ENCODE results near the gene TRIM32. TPM values are rescaled to one million over a fixed set of nuclear protein-coding genes. Genes with fewer than 3 reads are reported as not detected.

The TRIM32 gene
- polyA plus RNA-seq, 1 donor (not counting 4 experiments of a cell fraction or from before 2014, with no cell fraction given): 21.3 TPM

DNA sequence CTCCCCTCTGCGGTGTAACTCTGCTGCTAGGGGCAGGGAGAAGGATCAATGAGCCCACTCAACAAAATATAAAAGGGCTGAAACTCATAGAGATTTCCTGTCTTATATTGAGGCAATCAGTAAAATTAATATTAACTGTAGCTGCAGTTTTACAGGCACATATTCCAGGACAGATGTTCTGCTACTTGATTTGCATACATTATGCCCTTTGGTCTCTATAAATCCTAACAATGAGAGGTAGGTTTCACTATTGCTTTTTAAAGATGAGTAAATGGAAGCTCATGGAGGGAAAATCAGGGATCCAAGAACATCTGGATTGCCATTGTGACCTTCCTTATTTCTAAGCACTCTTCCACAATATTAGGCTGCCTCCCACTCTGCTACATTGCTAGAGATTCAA lies 23.5 kb upstream of the TRIM32 start:
- DNase-seq (ENCODE audit: low read depth, low spot score) (no peak), FAIRE-seq (no peak)
- H3K4me1 ChIP-seq (ENCODE audit: control insufficient read depth, extremely low read depth, insufficient read depth, low read length): peaks cover 15% of the 10 kb centered on the region
- no peaks in the 10 kb centered on the region for H3K79me2 ChIP-seq (ENCODE audit: control insufficient read depth, insufficient read depth, low read length)
- no peaks in the 10 kb centered on the region for H3K9me3 ChIP-seq (ENCODE audit: control insufficient read depth, low read depth, low read length)
- no peak overlapping the region for H3K27ac ChIP-seq (ENCODE audit: control insufficient read depth, insufficient read depth, low read length)
- dilution Hi-C loops (cut with MboI; ENCODE audit: extremely low pct_ligation_motif_present, low sequenced_read_pairs): no loop called here
- no peak overlapping the region for H3K9ac ChIP-seq (ENCODE audit: control insufficient read depth, extremely low read depth, insufficient read depth, low read length)
- H4K20me1 ChIP-seq (ENCODE audit: control insufficient read depth, extremely low read depth, insufficient read depth, low read length): no peaks in the 10 kb centered on the region
- H3K9me1 ChIP-seq (ENCODE audit: control insufficient read depth, extremely low read depth, insufficient read depth, low read length): no peaks in the 10 kb centered on the region
- H2AFZ ChIP-seq (ENCODE audit: control insufficient read depth, low read length): no peak overlapping the region
- no peak overlapping the region for H3K4me2 ChIP-seq (ENCODE audit: control insufficient read depth, extremely low read depth, insufficient read depth, low read depth, low read length)
- TF ChIP-seq EZH2 (IDR thresholded peaks at IDR 0.05; ENCODE audit: low read length) (no peak), CTCF (optimal IDR thresholded peaks at IDR 0.05 in 1 of 3, IDR thresholded peaks at IDR 0.05 in 1 of 3, conservative IDR thresholded peaks at IDR 0.05 in 1 of 3; ENCODE audit: extremely low read depth in 1 of 3, insufficient read depth in 2 of 3, low read length in 3 of 3) (no peak)
- H3K27me3 ChIP-seq (ENCODE audit: control insufficient read depth, extremely low read depth, insufficient read depth, low read length): no peaks in the 10 kb centered on the region
- no peaks in the 10 kb centered on the region for H3K36me3 ChIP-seq (ENCODE audit: control insufficient read depth in 2 of 2, extremely low read depth in 1 of 2, insufficient read depth in 2 of 2, low read length in 2 of 2)
- no peak overlapping the region for H3K4me3 ChIP-seq (ENCODE audit: control insufficient read depth in 2 of 3, extremely low read depth in 1 of 3, insufficient read depth in 2 of 3, low read depth in 1 of 3, low read length in 3 of 3)

GRCh38 chr9:116668970-116669695 lies 18.0 kb upstream of the TRIM32 start:
- Histone ChIP-seq H3K79me2 (ENCODE audit: control insufficient read depth, insufficient read depth, low read length) (no peaks in the 10 kb centered on the region), H4K20me1 (ENCODE audit: control insufficient read depth, extremely low read depth, insufficient read depth, low read length) (no peaks in the 10 kb centered on the region), H3K9me3 (ENCODE audit: control insufficient read depth, low read depth, low read length) (peaks cover 3% of the 10 kb centered on the region), H3K9ac (ENCODE audit: control insufficient read depth, extremely low read depth, insufficient read depth, low read length) (no peak overlapping the region), H3K4me2 (ENCODE audit: control insufficient read depth, extremely low read depth, insufficient read depth, low read depth, low read length) (no peak overlapping the region), H3K9me1 (ENCODE audit: control insufficient read depth, extremely low read depth, insufficient read depth, low read length) (no peaks in the 10 kb centered on the region), H3K27ac (ENCODE audit: control insufficient read depth, insufficient read depth, low read length) (no peak overlapping the region), H2AFZ (ENCODE audit: control insufficient read depth, low read length) (no peak overlapping the region), H3K36me3 (ENCODE audit: control insufficient read depth in 2 of 2, extremely low read depth in 1 of 2, insufficient read depth in 2 of 2, low read length in 2 of 2) (no peaks in the 10 kb centered on the region), H3K4me1 (ENCODE audit: control insufficient read depth, extremely low read depth, insufficient read depth, low read length) (no peaks in the 10 kb centered on the region), H3K4me3 (ENCODE audit: control insufficient read depth in 2 of 3, extremely low read depth in 1 of 3, insufficient read depth in 2 of 3, low read depth in 1 of 3, low read length in 3 of 3) (no peak overlapping the region), H3K27me3 (ENCODE audit: control insufficient read depth, extremely low read depth, insufficient read depth, low read length) (no peaks in the 10 kb centered on the region)
- DNase-seq (ENCODE audit: low read depth, low spot score): no peak
- no peak for TF ChIP-seq EZH2 (IDR thresholded peaks at IDR 0.05; ENCODE audit: low read length)
- no peak for TF ChIP-seq CTCF (optimal IDR thresholded peaks at IDR 0.05 in 1 of 3, IDR thresholded peaks at IDR 0.05 in 1 of 3, conservative IDR thresholded peaks at IDR 0.05 in 1 of 3; ENCODE audit: extremely low read depth in 1 of 3, insufficient read depth in 2 of 3, low read length in 3 of 3)
- FAIRE-seq: peak; percentile 53
- dilution Hi-C loops (cut with MboI; ENCODE audit: extremely low pct_ligation_motif_present, low sequenced_read_pairs): no loop called here

Measured in keratinocyte (primary cell).